Suprapubic skin (tissue), 4 donors: Measurements from ENCODE around the gene NAP1L4. TPM values are rescaled to one million over a fixed set of nuclear protein-coding genes. Genes with fewer than 3 reads are reported as not detected.

Experiments used
- DNase-seq, 2 donors: peaks; one replicate each; pipeline ENCODE4 v3.0.0-alpha.2; 2019; ENCODE audit warnings: low spot score in 2 of 2
- H3K27ac ChIP-seq: fragments of 200-600 bp; sonication (generic); one replicate; pipeline ENCODE4 v1.5.1; 2019
- H3K27me3 ChIP-seq: fragments of 200-600 bp; sonication (generic); one replicate; pipeline ENCODE4 v1.5.1; 2019
- H3K36me3 ChIP-seq: fragments of 200-600 bp; sonication (generic); one replicate; pipeline ENCODE4 v1.5.1; 2019
- H3K4me1 ChIP-seq: fragments of 200-600 bp; sonication (generic); one replicate; pipeline ENCODE4 v1.5.1; 2019
- H3K4me3 ChIP-seq: fragments of 200-600 bp; sonication (generic); one replicate; pipeline ENCODE4 v1.5.1; 2019; ENCODE audit warnings: mild to moderate bottlenecking
- H3K9me3 ChIP-seq: fragments of 200-600 bp; sonication (generic); one replicate; pipeline ENCODE4 v1.5.1; 2019
- EP300 ChIP-seq: sonication (generic); formaldehyde crosslinking; IDR thresholded peaks from one replicate; pipeline ENCODE4 v1.6.1; 2017; ENCODE audit warnings: antibody characterized with exemption
- POLR2A ChIP-seq, 2 donors: fragments of 450-650 bp; IDR thresholded peaks; one replicate each; pipeline ENCODE4 v1.6.1; 2017; ENCODE audit warnings: antibody characterized with exemption in 2 of 2, mild to moderate bottlenecking in 2 of 2, moderate library complexity in 2 of 2
- POLR2AphosphoS5 ChIP-seq, 3 donors: sonication (generic); formaldehyde crosslinking; IDR thresholded peaks; one replicate each; pipeline ENCODE4 v1.6.1; 2017; ENCODE audit warnings: antibody characterized with exemption in 3 of 3
- WGBS: methylation state at CpG from one replicate; pipeline ENCODE4 v1.1.5; 2018; 5-methylcytosine and 5-hydroxymethylcytosine counted together
- total RNA-seq, 4 donors: library from RNA; depleted of rRNA; stranded (reverse); fragments of >200 nt; gene quantifications; one replicate each; pipeline ENCODE4 v1.1.0, GENCODE V29; 2016
- TF ChIP-seq, protein P1 (sequence below), 2 donors: fragments of 200-600 bp in 1 of 2; fragments of 450-650 bp in 1 of 2; sonication (generic) in 1 of 2; IDR thresholded peaks; one replicate each; pipeline ENCODE4 v1.5.1; 2016 to 2019; ENCODE audit warnings: antibody characterized with exemption in 2 of 2, mild to moderate bottlenecking in 1 of 2, moderate library complexity in 1 of 2

NAP1L4 gene
- total RNA-seq, 4 donors from 2014 or later = 70.7 to 150 (median 97.5) TPM

DNA sequence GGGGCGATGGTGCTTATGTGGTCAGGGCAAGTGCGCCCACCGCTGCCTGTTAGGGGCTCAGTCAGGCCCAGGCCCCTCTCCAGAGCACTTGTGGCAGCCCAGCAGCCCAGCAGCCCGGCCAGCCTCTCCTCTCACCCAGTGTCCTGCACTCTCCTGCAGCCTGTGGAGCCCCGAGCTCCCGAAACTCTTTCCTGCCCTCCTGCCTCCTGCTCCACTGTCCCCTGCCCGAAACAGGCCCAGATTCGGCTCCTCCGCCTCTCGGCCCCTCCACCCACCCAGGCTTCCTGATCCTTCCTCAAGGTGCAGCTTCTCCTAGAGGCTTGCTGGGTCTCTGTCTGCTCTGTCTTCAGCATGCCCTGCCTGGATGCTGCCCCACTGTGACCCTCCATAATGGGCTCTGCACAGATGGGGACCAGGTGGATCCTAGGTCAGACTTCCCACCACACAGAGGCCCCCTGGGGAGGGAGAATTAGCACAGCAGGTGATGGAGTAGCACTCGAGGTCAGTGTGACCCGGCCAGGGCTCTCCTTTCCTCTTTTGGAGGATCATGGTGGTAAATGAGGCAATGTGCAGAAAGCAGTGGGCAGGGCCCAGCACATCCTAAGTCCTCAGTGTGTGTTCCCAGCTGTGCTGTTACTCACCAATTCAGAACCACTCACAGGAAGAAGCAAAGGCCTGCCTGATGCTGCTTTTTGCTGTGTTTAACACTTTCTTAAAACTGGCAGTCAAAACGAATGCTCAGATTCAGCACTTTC lies 18.6 kb upstream of the NAP1L4 start:
- H3K9me3 ChIP-seq = no peaks in the 10 kb centered on the region
- peaks cover 8% of the 10 kb centered on the region for H3K4me1 ChIP-seq
- H3K4me3 ChIP-seq = no peak overlapping the region
- 85% methylated on average over 13 of the region's 13 CpGs for WGBS
- no peak overlapping the region for H3K27ac ChIP-seq
- H3K36me3 ChIP-seq = peaks cover 85% of the 10 kb centered on the region
- H3K27me3 ChIP-seq = no peaks in the 10 kb centered on the region
- no peak for DNase-seq
- TF ChIP-seq POLR2A (IDR thresholded peaks at IDR 0.05) (no peak), EP300 (no peak), POLR2AphosphoS5 (IDR thresholded peaks at IDR 0.05) (no peak)
- TF ChIP-seq, protein P1, sequence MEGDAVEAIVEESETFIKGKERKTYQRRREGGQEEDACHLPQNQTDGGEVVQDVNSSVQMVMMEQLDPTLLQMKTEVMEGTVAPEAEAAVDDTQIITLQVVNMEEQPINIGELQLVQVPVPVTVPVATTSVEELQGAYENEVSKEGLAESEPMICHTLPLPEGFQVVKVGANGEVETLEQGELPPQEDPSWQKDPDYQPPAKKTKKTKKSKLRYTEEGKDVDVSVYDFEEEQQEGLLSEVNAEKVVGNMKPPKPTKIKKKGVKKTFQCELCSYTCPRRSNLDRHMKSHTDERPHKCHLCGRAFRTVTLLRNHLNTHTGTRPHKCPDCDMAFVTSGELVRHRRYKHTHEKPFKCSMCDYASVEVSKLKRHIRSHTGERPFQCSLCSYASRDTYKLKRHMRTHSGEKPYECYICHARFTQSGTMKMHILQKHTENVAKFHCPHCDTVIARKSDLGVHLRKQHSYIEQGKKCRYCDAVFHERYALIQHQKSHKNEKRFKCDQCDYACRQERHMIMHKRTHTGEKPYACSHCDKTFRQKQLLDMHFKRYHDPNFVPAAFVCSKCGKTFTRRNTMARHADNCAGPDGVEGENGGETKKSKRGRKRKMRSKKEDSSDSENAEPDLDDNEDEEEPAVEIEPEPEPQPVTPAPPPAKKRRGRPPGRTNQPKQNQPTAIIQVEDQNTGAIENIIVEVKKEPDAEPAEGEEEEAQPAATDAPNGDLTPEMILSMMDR (IDR thresholded peaks at IDR 0.05) = no peak

DNA sequence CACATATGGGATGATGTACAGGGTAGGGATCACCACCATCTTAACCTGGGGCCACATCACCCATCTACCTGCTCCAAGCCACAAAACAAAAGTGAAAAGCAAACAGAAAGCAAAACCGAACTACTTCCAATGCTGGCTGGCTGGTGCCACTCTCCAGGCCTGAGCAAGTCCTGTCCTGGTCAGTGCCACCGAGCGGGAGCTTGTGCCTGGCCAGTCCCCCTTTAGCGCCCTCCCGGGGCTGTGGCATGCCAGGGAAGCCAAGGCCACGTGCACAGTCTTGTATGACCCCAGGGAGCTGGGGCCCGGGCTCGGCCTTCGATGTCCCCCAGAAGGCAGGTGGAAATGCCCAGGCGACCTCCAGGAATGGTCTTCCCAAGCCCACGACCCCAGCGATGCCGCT lies 17.9 kb upstream of the NAP1L4 start:
- H3K27me3 ChIP-seq = no peaks in the 10 kb centered on the region
- peaks cover 83% of the 10 kb centered on the region for H3K36me3 ChIP-seq
- peaks cover 8% of the 10 kb centered on the region for H3K4me1 ChIP-seq
- 93% methylated on average over 3 of the region's 13 CpGs for WGBS
- H3K27ac ChIP-seq = no peak overlapping the region
- peak in 1 of 2 donors; percentile 28 for DNase-seq
- TF ChIP-seq EP300 (no peak), POLR2AphosphoS5 (IDR thresholded peaks at IDR 0.05) (no peak), POLR2A (IDR thresholded peaks at IDR 0.05) (no peak)
- TF ChIP-seq, protein P1 (IDR thresholded peaks at IDR 0.05) = no peak
- H3K4me3 ChIP-seq = no peak overlapping the region
- no peaks in the 10 kb centered on the region for H3K9me3 ChIP-seq

DNA sequence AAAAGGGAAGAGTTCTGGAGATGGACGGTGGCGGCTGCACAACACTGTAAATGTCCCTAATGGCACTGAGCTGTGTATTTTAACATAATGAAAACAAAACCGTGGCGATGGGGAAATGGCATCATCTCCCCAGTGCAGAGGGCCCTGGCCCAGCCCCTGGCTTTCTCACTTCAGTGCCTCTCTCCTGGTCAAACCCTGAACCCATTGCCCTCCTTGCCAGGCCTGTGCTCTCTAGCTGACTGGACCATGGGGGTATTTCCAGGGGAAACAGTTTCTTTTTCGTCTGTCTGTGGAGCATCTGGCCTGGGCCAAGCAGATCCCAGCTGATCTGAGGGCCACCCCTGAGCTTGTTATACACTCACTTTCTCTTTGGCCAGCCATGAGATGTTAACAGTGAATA lies 17.4 kb upstream of the NAP1L4 start:
- Histone ChIP-seq H3K4me1 (peaks cover 9% of the 10 kb centered on the region), H3K27ac (no peak overlapping the region), H3K9me3 (no peaks in the 10 kb centered on the region), H3K27me3 (no peaks in the 10 kb centered on the region), H3K36me3 (peaks cover 83% of the 10 kb centered on the region), H3K4me3 (no peak overlapping the region)
- no peak for TF ChIP-seq POLR2A (IDR thresholded peaks at IDR 0.05)
- TF ChIP-seq, protein P1 (IDR thresholded peaks at IDR 0.05) = no peak
- TF ChIP-seq EP300 = no peak
- TF ChIP-seq POLR2AphosphoS5 (IDR thresholded peaks at IDR 0.05) = no peak
- WGBS = 69% methylated on average over 5 of the region's 5 CpGs
- DNase-seq = no peak

DNA sequence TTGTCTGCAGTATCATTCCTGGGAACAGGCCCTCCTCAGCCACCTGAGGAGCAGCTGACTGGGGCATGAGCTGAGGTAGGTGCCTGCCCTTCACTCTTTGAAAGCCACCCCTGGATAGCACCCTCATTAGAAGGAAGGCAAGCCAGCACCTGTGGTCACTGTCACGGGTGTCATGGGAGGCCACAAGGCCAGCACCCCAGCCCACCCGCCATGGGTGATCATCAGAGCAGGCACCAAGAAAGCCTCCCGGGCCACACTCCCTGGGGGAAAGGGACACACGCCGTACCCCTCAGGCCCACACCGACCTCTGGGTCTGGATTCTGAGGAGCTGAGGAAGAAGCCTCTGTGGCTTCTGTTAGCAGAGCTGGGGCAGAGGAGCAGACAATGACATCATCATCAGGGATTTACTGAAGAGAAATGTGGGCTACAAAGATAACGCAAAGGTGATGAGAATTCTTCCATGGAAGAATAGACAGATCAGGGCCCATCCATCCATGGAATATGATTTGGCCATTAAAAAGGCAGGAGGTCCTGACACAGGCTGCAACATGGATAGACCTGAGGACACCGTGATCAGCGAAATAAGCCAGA lies 16.7 kb upstream of the NAP1L4 start:
- peaks cover 83% of the 10 kb centered on the region for H3K36me3 ChIP-seq
- no peak overlapping the region for H3K4me3 ChIP-seq
- TF ChIP-seq POLR2A (IDR thresholded peaks at IDR 0.05) (no peak), EP300 (no peak), POLR2AphosphoS5 (IDR thresholded peaks at IDR 0.05) (no peak)
- TF ChIP-seq, protein P1 (IDR thresholded peaks at IDR 0.05) = no peak
- WGBS = 93% methylated on average over 9 of the region's 9 CpGs
- DNase-seq = peak in 1 of 2 donors; percentile 58
- H3K27me3 ChIP-seq = no peaks in the 10 kb centered on the region
- peaks cover 10% of the 10 kb centered on the region for H3K4me1 ChIP-seq
- no peak overlapping the region for H3K27ac ChIP-seq
- no peaks in the 10 kb centered on the region for H3K9me3 ChIP-seq

DNA sequence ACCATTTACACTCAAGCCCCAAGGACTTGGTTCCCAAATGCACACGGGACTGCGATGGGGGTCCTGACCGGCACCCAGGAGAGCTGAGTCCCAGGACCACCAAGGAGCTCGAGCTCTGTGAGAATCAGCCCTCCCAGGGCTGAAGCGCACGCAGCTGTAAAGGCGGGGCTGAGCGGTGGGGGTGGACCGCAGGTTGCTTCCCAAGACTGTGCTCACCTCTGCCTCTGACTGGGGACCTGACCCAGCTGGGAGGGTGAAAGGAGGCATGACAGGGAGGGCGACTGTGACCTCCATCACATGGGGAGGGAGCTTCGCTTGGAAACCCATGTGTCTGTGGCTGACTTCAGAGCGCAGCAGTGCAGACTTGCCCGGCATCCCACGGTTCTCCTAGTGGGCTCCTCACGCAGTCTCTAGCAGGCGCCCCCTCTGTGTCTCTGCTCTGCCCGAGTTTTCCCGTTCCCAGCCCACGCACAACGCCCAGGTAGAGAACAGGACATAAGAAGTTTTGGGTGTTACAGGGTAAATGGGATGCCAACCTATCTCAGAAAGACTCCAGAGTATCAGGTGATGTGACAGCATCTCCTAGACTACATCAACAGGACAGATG lies 15.4 kb upstream of the NAP1L4 start:
- H3K27me3 ChIP-seq = no peaks in the 10 kb centered on the region
- H3K4me1 ChIP-seq = peaks cover 19% of the 10 kb centered on the region
- TF ChIP-seq, protein P1 (IDR thresholded peaks at IDR 0.05) = no peak
- TF ChIP-seq EP300 (no peak), POLR2A (IDR thresholded peaks at IDR 0.05) (no peak), POLR2AphosphoS5 (IDR thresholded peaks at IDR 0.05) (no peak)
- H3K4me3 ChIP-seq = no peak overlapping the region
- WGBS = 93% methylated on average over 14 of the region's 20 CpGs
- H3K36me3 ChIP-seq = peaks cover 92% of the 10 kb centered on the region
- no peaks in the 10 kb centered on the region for H3K9me3 ChIP-seq
- no peak for DNase-seq
- no peak overlapping the region for H3K27ac ChIP-seq
